ENCODE data around the gene HELQ. TPM values are rescaled to one million over a fixed set of nuclear protein-coding genes. Genes with fewer than 3 reads are reported as not detected.
A peak's percentile ranks its signal among the peaks of the same experiment; 100 is the strongest.

Gene HELQ
- total and polyA plus RNA-seq, 8 donors: 13.1 to 23.5 (median 21.5) TPM

GRCh38 chr4:83484500-83485461 is 29.2 kb upstream of the HELQ start, which contains the start of gene ABRAXAS1:
ABRAXAS1 (minus strand) TSS chr4:83485100; CDS start chr4:83485072, 28 bp downstream.
- intact Hi-C loops (cut with DNase I): no loop called here
- H3K36me3 ChIP-seq: peaks cover 0 to 6% of the 10 kb centered on the region in 2 donors
- H3K9me3 ChIP-seq: no peaks in the 10 kb centered on the region
- peak; percentile 91 to 99 (median 96) for DNase-seq
- peak within 1 kb of the TSS; percentile 87 to 93 for H3K4me3 ChIP-seq
- peaks cover 8 to 22% of the 10 kb centered on the region in 2 donors for H3K4me1 ChIP-seq
- peak; percentile 100 for ATAC-seq
- H3K27ac ChIP-seq: peak within 1 kb of the TSS; percentile 88 to 92
- no peak for TF ChIP-seq CTCF (IDR thresholded peaks at IDR 0.05)
- no peaks in the 10 kb centered on the region for H3K27me3 ChIP-seq

GRCh38 chr4:83473966-83474365 is 18.3 kb upstream of the HELQ start:
- intact Hi-C loops (cut with DNase I): no loop called here
- Histone ChIP-seq H3K27ac (no peak overlapping the region), H3K9me3 (no peaks in the 10 kb centered on the region), H3K36me3 (peaks cover 0 to 41% of the 10 kb centered on the region in 2 donors), H3K4me3 (no peak overlapping the region), H3K27me3 (no peaks in the 10 kb centered on the region), H3K4me1 (no peaks in the 10 kb centered on the region)
- DNase-seq (no peak), ATAC-seq (no peak)
- no peak for TF ChIP-seq CTCF (IDR thresholded peaks at IDR 0.05)

- no peaks in the 10 kb centered on the region for H3K4me1 ChIP-seq
- no peak for DNase-seq
- ATAC-seq: no peak
- no peak overlapping the region for H3K27ac ChIP-seq
- intact Hi-C loops (cut with DNase I): no loop called here
- no peak for TF ChIP-seq CTCF (IDR thresholded peaks at IDR 0.05)
- H3K9me3 ChIP-seq: no peaks in the 10 kb centered on the region
- H3K27me3 ChIP-seq: no peaks in the 10 kb centered on the region
- H3K36me3 ChIP-seq: peaks cover 0 to 46% of the 10 kb centered on the region in 2 donors
- H3K4me3 ChIP-seq: no peak overlapping the region
Measured at GRCh38 chr4:83473423-83473822, 17.8 kb upstream of the HELQ start.

GRCh38 chr4:83456184-83456501 is 520 bp upstream of the HELQ start:
- H3K36me3 ChIP-seq: peaks cover 0 to 56% of the 10 kb centered on the region in 2 donors
- ATAC-seq (no peak), DNase-seq (no peak)
- no peak for TF ChIP-seq CTCF (IDR thresholded peaks at IDR 0.05)
- H3K27ac ChIP-seq: peak overlapping the region; percentile 95 to 96
- intact Hi-C loops (cut with DNase I): no loop called here
- no peaks in the 10 kb centered on the region for H3K27me3 ChIP-seq
- H3K9me3 ChIP-seq: no peaks in the 10 kb centered on the region
- peaks cover 6 to 34% of the 10 kb centered on the region in 2 donors for H3K4me1 ChIP-seq
- peak overlapping the region; percentile 64 to 67 for H3K4me3 ChIP-seq

GRCh38 chr4:83454686-83455085 is 937 bp downstream of the HELQ start:
- peak; percentile 8 for ATAC-seq

More at GRCh38 chr4:83454686-83455085, 937 bp downstream of the HELQ start:
- Histone ChIP-seq H3K27me3 (no peaks in the 10 kb centered on the region), H3K36me3 (peaks cover 0 to 41% of the 10 kb centered on the region in 2 donors), H3K4me3 (peak overlapping the region; percentile 64 to 67), H3K27ac (peak overlapping the region; percentile 95 to 96), H3K9me3 (no peaks in the 10 kb centered on the region), H3K4me1 (peaks cover 6 to 34% of the 10 kb centered on the region in 2 donors)
- intact Hi-C loops (cut with DNase I): no loop called here
- no peak for DNase-seq
- no peak for TF ChIP-seq CTCF (IDR thresholded peaks at IDR 0.05)
